GM18508 (cell line): ENCODE measurements around the gene LRIT1.
"Not testable (repeated sequence)": the region's sequence is repeated elsewhere in the genome, so short reads cannot be mapped to it uniquely, and the experiment has no call there.

Experiments
- ATAC-seq: cut with Tn5 transposase; IDR thresholded peaks from one replicate; pipeline ENCODE4 v1.9.1; 2021; ENCODE audit warnings: moderate number of reproducible peaks; ENCODE audit not compliant: insufficient read depth, unreplicated experiment

LRIT1 gene

GRCh38 chr10:84241185-84241790 is at the start of gene LRIT1:
Gene LRIT1, minus strand, starts transcription at chr10:84241546. Its CDS starts 107 bp downstream, at chr10:84241439.
- ATAC-seq = no peak

- no peak for ATAC-seq
These were observed 48.9 kb upstream of the LRIT1 start for GRCh38 chr10:84290235-84290634.

- no peak for ATAC-seq
These were observed 48.3 kb upstream of the LRIT1 start for GRCh38 chr10:84289521-84290200.

- no peak for ATAC-seq
These were observed 46.8 kb upstream of the LRIT1 start for GRCh38 chr10:84288151-84288550.

GRCh38 chr10:84286695-84287094 is 45.3 kb upstream of the LRIT1 start:
- ATAC-seq = no peak

GRCh38 chr10:84279876-84280475 is 38.6 kb upstream of the LRIT1 start:
- not testable (repeated sequence) for ATAC-seq

- ATAC-seq = no peak
These were observed 29.4 kb upstream of the LRIT1 start for GRCh38 chr10:84270708-84271107.

- ATAC-seq = no peak
These were observed 28.4 kb upstream of the LRIT1 start for GRCh38 chr10:84269773-84270172.

GRCh38 chr10:84269162-84269561 is 27.8 kb upstream of the LRIT1 start:
- no peak for ATAC-seq

- ATAC-seq = no peak
These were observed 26.3 kb upstream of the LRIT1 start for GRCh38 chr10:84267503-84268126.

- no peak for ATAC-seq
These were observed 24.1 kb upstream of the LRIT1 start for GRCh38 chr10:84265418-84265817.

GRCh38 chr10:84264611-84265141 is 23.3 kb upstream of the LRIT1 start:
- ATAC-seq = no peak

- ATAC-seq = no peak
These were observed 22.4 kb upstream of the LRIT1 start for GRCh38 chr10:84263716-84264115.

GRCh38 chr10:84262190-84262956 is 21.0 kb upstream of the LRIT1 start:
- ATAC-seq = no peak

- ATAC-seq = no peak
These were observed 20.0 kb upstream of the LRIT1 start for GRCh38 chr10:84261236-84261915.

GRCh38 chr10:84258034-84258695 is 16.8 kb upstream of the LRIT1 start:
- ATAC-seq = no peak

GRCh38 chr10:84257343-84258020 is 16.1 kb upstream of the LRIT1 start:
- no peak for ATAC-seq

- ATAC-seq = no peak
These were observed 15.4 kb upstream of the LRIT1 start for GRCh38 chr10:84256510-84257342.
